Naive thymus-derived CD8-positive, alpha-beta T cell (primary cell): ENCODE measurements around the gene KNSTRN. TPM values are rescaled to one million over a fixed set of nuclear protein-coding genes. Genes with fewer than 3 reads are reported as not detected.

Experiments used
- ATAC-seq, 2 donors: fragments of 150-1000 bp; cut with Tn5 transposase in 1 of 2; sonication (Bioruptor Pico), chemical (Tn5 transposase) in 1 of 2; 1 replicate in 1 of 2; 2 replicates in 1 of 2; pipeline ENCODE4 v1.10.0; 2021; ENCODE audit warnings: mild to moderate bottlenecking in 2 of 2, moderate library complexity in 2 of 2
- POLR2A ChIA-PET: fragments of 350-600 bp; sonication (Branson Sonifier 250); formaldehyde crosslinking; loops from one replicate; lab custom pipeline; 2021; ENCODE audit warnings: antibody characterized with exemption; lab: Charles Lee
- DNase-seq, 10 donors: peaks; one replicate each; pipeline versions ENCODE4 v3.0.0 to v3.0.0-alpha.2; 2020 to 2022
- H3K27ac Mint-ChIP-seq, 10 donors: one replicate each; pipeline ENCODE4 v1.8.0; 2020 to 2022; ENCODE audit warnings: mild to moderate bottlenecking in 10 of 10, mixed read lengths in 10 of 10, moderate library complexity in 4 of 10, inconsistent platforms in 1 of 10
- H3K27me3 Mint-ChIP-seq, 5 donors: one replicate each; pipeline ENCODE4 v1.8.0; 2021 to 2022; ENCODE audit warnings: mixed read lengths in 5 of 5
- H3K36me3 Mint-ChIP-seq, 3 donors: one replicate each; pipeline ENCODE4 v1.8.0; 2020 to 2022; ENCODE audit warnings: mixed read lengths in 3 of 3, mild to moderate bottlenecking in 2 of 3, inconsistent platforms in 1 of 3
- H3K4me1 Mint-ChIP-seq, 4 donors: one replicate each; pipeline ENCODE4 v1.8.0; 2021 to 2022; ENCODE audit warnings: mixed read lengths in 4 of 4
- H3K4me3 Mint-ChIP-seq, 10 donors: one replicate each; pipeline ENCODE4 v1.8.0; 2020 to 2022; ENCODE audit warnings: mild to moderate bottlenecking in 10 of 10, mixed read lengths in 10 of 10, moderate library complexity in 6 of 10, inconsistent platforms in 1 of 10
- H3K9me3 Mint-ChIP-seq, 9 donors: one replicate each; pipeline ENCODE4 v1.8.0; 2020 to 2022; ENCODE audit warnings: mixed read lengths in 9 of 9, mild to moderate bottlenecking in 3 of 9, inconsistent platforms in 1 of 9, moderate library complexity in 1 of 9
- polyA plus RNA-seq, 3 donors: library from polyadenylated mRNA; unstranded; fragments of 300-500 nt; fragmentation: Illumina TruSeq; gene quantifications; one replicate each; pipeline ENCODE4 v1.2.3, GENCODE V29; 2021
- total RNA-seq, 8 experiments: library from RNA in 2 of 8; stranded (reverse) in 2 of 8; gene quantifications; one replicate each; pipeline ENCODE4 v1.2.3 and lab custom pipeline; 2021 to 2026

Gene KNSTRN
- 1 to 10 TPM; 8.4 to 8.8 TPM for total RNA-seq
- 1 to 10 TPM; 2.1 to 2.8 (median 2.4) TPM for polyA plus RNA-seq
- 3.4 to 26.5 (median 8.2) reads per million in 6 experiments for total RNA-seq (lab: John Stamatoyannopoulos, UW)

GRCh38 chr15:40382580-40383456 lies at the start of gene KNSTRN:
Gene KNSTRN (plus strand): TSS chr15:40382721. CDS start chr15:40382836, 115 bp downstream.
- peaks cover 0 to 14% (median 10%) of the 10 kb centered on the region in 3 donors for H3K36me3 Mint-ChIP-seq
- DNase-seq = peak; percentile 79 to 96 (median 90)
- no peaks in the 10 kb centered on the region for H3K27me3 Mint-ChIP-seq
- H3K4me1 Mint-ChIP-seq = peaks cover 12 to 28% (median 16%) of the 10 kb centered on the region in 4 donors
- H3K27ac Mint-ChIP-seq = peak within 1 kb of the TSS; percentile 56 to 91 (median 87)
- ATAC-seq = peak; percentile 98 to 99
- POLR2A ChIA-PET = interaction anchor here (0.7 to 1.9 kb wide), 7 partner anchors 11 to 60 kb away, joined by 3 to 17 read pairs (median 4); partner anchors contain the start of gene IVD
- H3K9me3 Mint-ChIP-seq = no peaks in the 10 kb centered on the region
- H3K4me3 Mint-ChIP-seq = peak within 1 kb of the TSS; percentile 92 to 99 (median 96)

- peak; percentile 37 to 62 for ATAC-seq
These were observed 48.5 kb upstream of the KNSTRN start for GRCh38 chr15:40333922-40334492.

GRCh38 chr15:40334541-40334940 lies 48.0 kb upstream of the KNSTRN start:
- peak overlapping the region in 6 of 10 donors; percentile 29 to 79 (median 52) for H3K4me3 Mint-ChIP-seq
- peak overlapping the region in 6 of 10 donors; percentile 54 to 89 (median 78) for H3K27ac Mint-ChIP-seq
- peaks cover 15 to 38% (median 31%) of the 10 kb centered on the region in 4 donors for H3K4me1 Mint-ChIP-seq

More at GRCh38 chr15:40333922-40334492, 48.5 kb upstream of the KNSTRN start:
- H3K4me3 Mint-ChIP-seq = peak overlapping the region; percentile 1 to 79 (median 54)
- H3K36me3 Mint-ChIP-seq = no peaks in the 10 kb centered on the region
- no peaks in the 10 kb centered on the region for H3K9me3 Mint-ChIP-seq
- H3K27ac Mint-ChIP-seq = peak overlapping the region; percentile 54 to 89 (median 72)
- peaks cover 0 to 5% (median 1%) of the 10 kb centered on the region in 5 donors for H3K27me3 Mint-ChIP-seq
- peaks cover 15 to 39% (median 33%) of the 10 kb centered on the region in 4 donors for H3K4me1 Mint-ChIP-seq
- peak in 2 of 10 donors; percentile 43 to 49 for DNase-seq
- POLR2A ChIA-PET = interaction anchor here (0.6 to 1.4 kb wide), 7 partner anchors 9 to 61 kb away, joined by 3 to 4 read pairs (median 3); partner anchors contain the start of genes INAFM2 and PLCB2

GRCh38 chr15:40334941-40335795 lies 47.4 kb upstream of the KNSTRN start:
- no peaks in the 10 kb centered on the region for H3K9me3 Mint-ChIP-seq
- ATAC-seq = no peak

More at GRCh38 chr15:40334541-40334940, 48.0 kb upstream of the KNSTRN start:
- no peaks in the 10 kb centered on the region for H3K36me3 Mint-ChIP-seq
- POLR2A ChIA-PET = interaction anchor here (0.6 to 1.4 kb wide), 6 partner anchors 9 to 60 kb away, joined by 3 to 4 read pairs (median 3); partner anchors contain the start of genes INAFM2 and PLCB2
- ATAC-seq = no peak
- no peak for DNase-seq
- peaks cover 0 to 5% (median 1%) of the 10 kb centered on the region in 5 donors for H3K27me3 Mint-ChIP-seq
- no peaks in the 10 kb centered on the region for H3K9me3 Mint-ChIP-seq

GRCh38 chr15:40335938-40336743 lies 46.4 kb upstream of the KNSTRN start:
- no peaks in the 10 kb centered on the region for H3K9me3 Mint-ChIP-seq
- H3K36me3 Mint-ChIP-seq = no peaks in the 10 kb centered on the region
- H3K27me3 Mint-ChIP-seq = peaks cover 0 to 5% (median 1%) of the 10 kb centered on the region in 5 donors
- no peak for ATAC-seq
- POLR2A ChIA-PET = interaction anchor here (2.3 to 5.1 kb wide), 3 partner anchors 11 to 29 kb away, joined by 6 to 48 read pairs (median 11); partner anchors contain the start of genes INAFM2 and PLCB2
- peaks cover 15 to 36% (median 31%) of the 10 kb centered on the region in 4 donors for H3K4me1 Mint-ChIP-seq
- peak overlapping the region in 2 of 10 donors; percentile 15 to 34 for H3K27ac Mint-ChIP-seq
- no peak for DNase-seq
- H3K4me3 Mint-ChIP-seq = no peak overlapping the region

More at GRCh38 chr15:40334941-40335795, 47.4 kb upstream of the KNSTRN start:
- no peaks in the 10 kb centered on the region for H3K36me3 Mint-ChIP-seq
- POLR2A ChIA-PET = interaction anchor here (0.9 to 5.1 kb wide), 3 partner anchors 12 to 29 kb away, joined by 3 to 48 read pairs (median 4); partner anchors contain the start of genes INAFM2 and PLCB2
- peak overlapping the region in 3 of 10 donors; percentile 15 to 34 (median 25) for H3K27ac Mint-ChIP-seq
- H3K27me3 Mint-ChIP-seq = peaks cover 0 to 5% (median 1%) of the 10 kb centered on the region in 5 donors
- DNase-seq = no peak
- H3K4me1 Mint-ChIP-seq = peaks cover 15 to 38% (median 31%) of the 10 kb centered on the region in 4 donors
- H3K4me3 Mint-ChIP-seq = peak overlapping the region in 3 of 10 donors; percentile 26 to 58 (median 29)

GRCh38 chr15:40336744-40337122 lies 45.8 kb upstream of the KNSTRN start:
- POLR2A ChIA-PET = interaction anchor here (2.3 to 5.1 kb wide), 3 partner anchors 12 to 30 kb away, joined by 6 to 48 read pairs (median 11); partner anchors contain the start of genes INAFM2 and PLCB2
- Mint-ChIP-seq H3K27me3 (peaks cover 0 to 5% (median 1%) of the 10 kb centered on the region in 5 donors), H3K9me3 (no peaks in the 10 kb centered on the region), H3K4me1 (peaks cover 15 to 36% (median 31%) of the 10 kb centered on the region in 4 donors), H3K27ac (no peak overlapping the region), H3K36me3 (no peaks in the 10 kb centered on the region), H3K4me3 (no peak overlapping the region)
- ATAC-seq (no peak), DNase-seq (no peak)

GRCh38 chr15:40337597-40337996 lies 44.9 kb upstream of the KNSTRN start:
- H3K27ac Mint-ChIP-seq = no peak overlapping the region
- POLR2A ChIA-PET = interaction anchor here (0.5 to 5.1 kb wide), 9 partner anchors 13 to 60 kb away, joined by 3 to 48 read pairs (median 4); partner anchors contain the start of genes ANKRD63, INAFM2 and PLCB2
- no peak for ATAC-seq

GRCh38 chr15:40338041-40338657 lies 44.4 kb upstream of the KNSTRN start:
- Mint-ChIP-seq H3K36me3 (no peaks in the 10 kb centered on the region), H3K27me3 (peaks cover 0 to 5% (median 1%) of the 10 kb centered on the region in 5 donors), H3K4me1 (peaks cover 15 to 27% (median 26%) of the 10 kb centered on the region in 4 donors), H3K27ac (peak overlapping the region in 3 of 10 donors; percentile 2 to 87 (median 45)), H3K9me3 (no peaks in the 10 kb centered on the region), H3K4me3 (peak overlapping the region in 5 of 10 donors; percentile 6 to 57 (median 22))
- ATAC-seq (peak; percentile 89 to 94), DNase-seq (peak; percentile 64 to 87 (median 73))
- POLR2A ChIA-PET = interaction anchor here (0.5 to 5.1 kb wide), 9 partner anchors 13 to 60 kb away, joined by 3 to 48 read pairs (median 4); partner anchors contain the start of genes ANKRD63, INAFM2 and PLCB2

More at GRCh38 chr15:40337597-40337996, 44.9 kb upstream of the KNSTRN start:
- no peaks in the 10 kb centered on the region for H3K36me3 Mint-ChIP-seq
- H3K4me3 Mint-ChIP-seq = peak overlapping the region in 1 of 10 donors; percentile 50
- H3K9me3 Mint-ChIP-seq = no peaks in the 10 kb centered on the region
- no peak for DNase-seq
- peaks cover 0 to 5% (median 1%) of the 10 kb centered on the region in 5 donors for H3K27me3 Mint-ChIP-seq
- H3K4me1 Mint-ChIP-seq = peaks cover 15 to 33% (median 29%) of the 10 kb centered on the region in 4 donors

- no peak for DNase-seq
- POLR2A ChIA-PET = interaction anchor here (0.6 to 5.1 kb wide), 4 partner anchors 16 to 141 kb away, joined by 3 to 48 read pairs (median 8); partner anchors contain the start of genes INAFM2 and PLCB2
- H3K27me3 Mint-ChIP-seq = peaks cover 0 to 5% (median 1%) of the 10 kb centered on the region in 5 donors
- H3K4me3 Mint-ChIP-seq = no peak overlapping the region
- H3K9me3 Mint-ChIP-seq = no peaks in the 10 kb centered on the region
- no peak for ATAC-seq
- H3K27ac Mint-ChIP-seq = no peak overlapping the region
- no peaks in the 10 kb centered on the region for H3K36me3 Mint-ChIP-seq
- H3K4me1 Mint-ChIP-seq = peaks cover 13 to 20% (median 18%) of the 10 kb centered on the region in 4 donors
These were observed 43.5 kb upstream of the KNSTRN start for GRCh38 chr15:40338921-40339620.
